ENCODE data around the gene ACP5.

DNA sequence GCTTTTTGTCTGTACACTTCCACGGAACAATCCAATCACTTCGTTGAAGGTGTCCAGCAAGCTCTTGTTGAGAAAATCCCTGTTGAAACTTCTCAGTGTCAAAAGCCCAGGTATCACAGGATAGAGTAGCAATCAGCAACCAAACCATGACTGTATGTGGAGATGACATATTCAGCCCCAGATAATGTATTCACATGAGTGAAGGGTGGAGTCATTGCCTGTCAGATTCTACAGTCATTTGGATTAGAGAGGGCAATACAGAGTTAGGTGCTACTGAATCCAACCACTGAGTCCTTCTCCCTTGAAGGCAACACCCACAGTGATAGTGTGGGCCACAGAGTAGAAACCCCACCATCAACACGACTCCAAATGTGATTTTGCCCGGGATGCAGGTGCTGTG, 43.1 kb upstream of the ACP5 start:
- no peak for TF ChIP-seq CREB1 (IDR thresholded peaks at IDR 0.05; ENCODE audit: low read depth)
- TF ChIP-seq EP300 (IDR thresholded peaks at IDR 0.05; ENCODE audit: borderline replicate concordance): no peak
- no peak for TF ChIP-seq TAF1 (IDR thresholded peaks at IDR 0.05; ENCODE audit: low read depth)
- no peak for TF ChIP-seq CEBPB (IDR thresholded peaks at IDR 0.05)
- no peak for TF ChIP-seq YY1 (IDR thresholded peaks at IDR 0.05; ENCODE audit: low read depth)
- no peak for TF ChIP-seq MAX (IDR thresholded peaks at IDR 0.05)
- TF ChIP-seq EGR1 (IDR thresholded peaks at IDR 0.05): no peak

Data from Ishikawa (cell line).